HFF-Myc (cell line): ENCODE measurements around the gene TAX1BP1.

Experiments used
- DNase-seq: peaks from one replicate; pipeline ENCODE4 v3.0.0-alpha.2; 2011; ENCODE audit warnings: low read depth; ENCODE audit errors: extremely low read depth
- H3K4me3 ChIP-seq: replicated peaks from 2 replicates; pipeline ENCODE4 v1.5.1; 2011; ENCODE audit warnings: low read depth, mild to moderate bottlenecking, control low read depth, low read length
- TF ChIP-seq, protein P1 (sequence below): IDR thresholded peaks from 2 replicates; pipeline ENCODE4 v1.5.1; 2012; ENCODE audit warnings: mild to moderate bottlenecking, low read depth, low read length, control low read depth; ENCODE audit errors: missing control alignments

TAX1BP1 gene

DNA sequence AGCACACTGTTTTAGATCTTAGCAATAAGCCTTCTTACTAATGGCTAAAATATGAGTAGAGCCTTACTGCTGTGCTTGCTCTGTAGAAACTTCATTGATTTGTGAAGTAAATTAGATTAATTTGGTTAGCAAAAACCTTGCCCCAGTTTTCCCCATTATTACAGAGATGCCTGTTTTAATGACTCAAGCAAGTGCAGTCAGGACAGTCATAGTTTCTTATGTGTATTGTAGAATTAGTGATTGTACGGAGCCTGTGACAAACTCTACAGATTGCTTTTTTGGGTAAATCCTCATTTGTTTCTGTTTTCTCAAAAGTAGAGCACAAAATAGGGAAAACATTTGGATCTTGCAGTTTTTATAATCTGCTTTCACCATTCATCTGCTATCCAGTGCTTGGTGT, 7.0 kb downstream of the TAX1BP1 start:
- H3K4me3 ChIP-seq = no peak overlapping the region
- TF ChIP-seq, protein P1, sequence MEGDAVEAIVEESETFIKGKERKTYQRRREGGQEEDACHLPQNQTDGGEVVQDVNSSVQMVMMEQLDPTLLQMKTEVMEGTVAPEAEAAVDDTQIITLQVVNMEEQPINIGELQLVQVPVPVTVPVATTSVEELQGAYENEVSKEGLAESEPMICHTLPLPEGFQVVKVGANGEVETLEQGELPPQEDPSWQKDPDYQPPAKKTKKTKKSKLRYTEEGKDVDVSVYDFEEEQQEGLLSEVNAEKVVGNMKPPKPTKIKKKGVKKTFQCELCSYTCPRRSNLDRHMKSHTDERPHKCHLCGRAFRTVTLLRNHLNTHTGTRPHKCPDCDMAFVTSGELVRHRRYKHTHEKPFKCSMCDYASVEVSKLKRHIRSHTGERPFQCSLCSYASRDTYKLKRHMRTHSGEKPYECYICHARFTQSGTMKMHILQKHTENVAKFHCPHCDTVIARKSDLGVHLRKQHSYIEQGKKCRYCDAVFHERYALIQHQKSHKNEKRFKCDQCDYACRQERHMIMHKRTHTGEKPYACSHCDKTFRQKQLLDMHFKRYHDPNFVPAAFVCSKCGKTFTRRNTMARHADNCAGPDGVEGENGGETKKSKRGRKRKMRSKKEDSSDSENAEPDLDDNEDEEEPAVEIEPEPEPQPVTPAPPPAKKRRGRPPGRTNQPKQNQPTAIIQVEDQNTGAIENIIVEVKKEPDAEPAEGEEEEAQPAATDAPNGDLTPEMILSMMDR = no peak
- no peak for DNase-seq

DNA sequence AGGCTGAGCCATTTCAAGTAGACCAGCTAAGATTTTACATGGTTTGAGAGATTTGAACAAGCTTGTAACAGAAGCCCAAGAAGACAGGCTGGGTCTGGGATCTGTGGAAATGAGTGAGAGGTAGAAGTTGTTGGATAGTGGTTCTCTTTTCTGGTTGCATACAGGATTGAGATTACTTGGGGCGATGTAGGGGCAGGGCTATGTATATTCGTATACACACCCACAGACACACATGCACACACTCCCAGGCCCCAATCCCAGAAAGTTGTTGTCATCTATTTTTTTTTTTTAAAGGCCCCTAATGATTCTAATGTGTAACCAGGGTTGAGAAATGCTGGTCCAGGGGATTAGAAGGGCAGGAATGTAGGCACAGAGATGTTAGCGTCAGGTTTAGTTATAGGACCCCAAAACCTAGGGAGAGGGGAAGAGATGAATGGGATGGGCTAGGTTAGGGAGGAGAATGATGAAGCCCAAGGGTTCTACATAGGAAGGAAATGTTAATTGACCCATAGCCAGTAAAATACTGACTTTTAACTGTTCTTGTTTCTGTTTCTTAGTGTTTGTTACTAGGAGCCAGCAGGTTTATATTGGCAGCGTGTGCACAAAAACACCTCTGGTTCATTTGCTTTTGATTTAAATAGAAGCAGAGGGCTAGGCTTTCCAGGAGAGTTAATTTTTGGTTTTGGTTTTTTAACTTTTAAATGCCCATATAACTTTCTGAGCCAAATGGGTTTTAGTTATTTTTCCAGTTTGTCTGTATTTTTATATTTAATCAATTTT, 7.8 kb downstream of the TAX1BP1 start:
- H3K4me3 ChIP-seq = no peak overlapping the region
- DNase-seq = no peak
- TF ChIP-seq, protein P1 = no peak

DNA sequence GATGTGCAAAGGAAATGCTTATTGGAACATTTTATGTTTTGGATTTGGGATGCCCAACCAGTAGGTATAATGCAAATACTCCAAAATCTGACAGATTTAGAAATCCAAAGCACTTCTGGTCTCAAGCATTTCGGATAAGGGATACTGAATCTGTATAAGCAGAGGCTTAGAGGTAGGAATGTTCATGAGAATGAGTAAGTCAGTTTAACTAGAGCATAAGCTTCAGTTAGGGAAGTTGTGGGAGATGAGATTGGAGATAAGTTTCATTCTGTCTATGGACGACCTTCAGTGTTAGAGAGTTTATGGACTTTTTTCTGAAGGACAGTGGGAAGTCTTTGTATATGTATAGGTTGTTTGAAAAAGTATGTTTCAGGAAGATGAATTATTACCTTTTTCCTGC, 10.4 kb downstream of the TAX1BP1 start:
- no peak for DNase-seq
- TF ChIP-seq, protein P1 = no peak
- no peak overlapping the region for H3K4me3 ChIP-seq

DNA sequence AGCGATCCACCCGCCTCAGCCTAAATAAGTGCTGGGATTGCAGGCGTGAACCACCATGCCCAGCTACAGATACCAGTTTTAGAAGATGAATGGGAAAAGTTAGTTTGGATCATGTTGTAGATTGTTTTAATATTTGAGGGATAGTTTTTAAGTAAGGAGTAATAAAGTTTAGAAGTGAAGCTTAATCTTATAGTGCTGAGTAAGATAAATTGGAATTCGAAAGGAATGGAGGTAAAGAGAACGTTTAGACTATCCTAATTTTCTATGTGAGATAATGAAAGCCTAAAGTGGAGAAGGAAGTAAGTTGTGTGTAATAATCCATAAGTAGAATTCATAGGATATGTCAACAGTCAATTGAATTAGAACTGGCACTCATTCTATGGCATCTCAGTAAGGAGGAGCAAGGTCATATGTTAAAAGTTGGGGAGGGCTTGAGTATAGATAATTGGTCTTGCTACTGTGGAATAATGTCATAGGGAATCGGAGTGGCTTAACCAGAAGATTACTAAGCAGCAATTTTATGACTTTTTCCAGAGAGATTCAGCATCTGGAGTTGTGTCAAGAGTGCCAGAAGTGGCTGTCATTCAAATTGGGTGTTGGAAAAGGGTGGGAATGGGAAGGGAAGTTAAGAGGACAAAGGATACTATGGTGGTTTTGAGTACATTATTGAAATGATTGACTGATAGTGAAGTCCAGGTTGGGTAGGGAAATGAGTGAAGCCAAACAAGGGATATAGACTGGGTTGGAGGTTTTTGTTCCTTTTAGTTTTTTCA, 12.1 kb downstream of the TAX1BP1 start:
- TF ChIP-seq, protein P1 = no peak
- no peak for DNase-seq
- H3K4me3 ChIP-seq = no peak overlapping the region

DNA sequence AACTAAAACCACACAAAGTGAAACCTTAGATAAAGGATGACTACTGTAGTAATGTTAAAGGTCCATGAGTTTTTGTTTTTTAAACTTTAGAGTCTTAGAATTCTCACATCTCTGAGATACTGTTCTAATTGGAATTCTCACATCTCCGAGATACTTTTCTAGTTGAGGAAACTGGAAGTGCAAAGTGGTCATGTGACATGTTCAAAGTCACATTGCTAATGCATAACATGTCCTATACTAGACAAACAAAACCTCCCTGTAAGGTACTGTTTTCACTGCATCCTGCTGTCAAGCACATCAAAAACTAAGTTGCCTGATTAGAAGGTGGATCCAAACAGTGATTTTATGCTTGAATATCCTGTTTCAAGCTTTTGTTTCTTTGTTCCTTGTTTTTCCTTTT, 13.9 kb downstream of the TAX1BP1 start:
- no peak overlapping the region for H3K4me3 ChIP-seq
- TF ChIP-seq, protein P1 = no peak
- DNase-seq = no peak

DNA sequence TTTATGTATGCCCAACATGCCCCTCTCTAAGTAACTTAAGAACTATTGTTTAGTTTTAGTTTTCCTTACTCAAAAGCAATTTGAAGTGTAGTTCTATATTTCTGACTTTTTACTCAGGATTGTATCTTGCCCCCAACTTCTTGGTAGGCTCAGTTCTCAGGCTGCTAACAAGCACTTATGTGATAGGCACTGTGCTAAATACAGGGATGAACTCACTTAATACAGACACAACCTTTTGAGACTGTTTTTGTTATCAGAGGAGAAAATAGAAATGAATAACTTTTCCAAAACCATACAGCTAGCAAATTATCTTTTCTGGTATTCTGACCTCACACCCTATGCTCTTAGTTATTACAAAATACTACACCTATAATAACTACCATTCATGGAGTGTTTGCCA, 16.3 kb downstream of the TAX1BP1 start:
- TF ChIP-seq, protein P1 = no peak
- DNase-seq = no peak
- H3K4me3 ChIP-seq = no peak overlapping the region
